OCI-LY1 (cell line): ENCODE results near the gene ZNF536.
"Not testable (repeated sequence)": the region's sequence is repeated elsewhere in the genome, so short reads cannot be mapped to it uniquely, and the experiment has no call there.

ENCODE experiments used
- CTCF ChIP-seq: fragments of 200-600 bp; sonication (generic), shearing (Covaris generic); IDR thresholded peaks from 2 replicates; pipeline ENCODE4 v1.5.1; 2017; ENCODE audit warnings: mild to moderate bottlenecking, antibody characterized with exemption, low read length, moderate library complexity, mixed read lengths
- EZH2 ChIP-seq: fragments of 200-600 bp; sonication (generic), shearing (Covaris generic); IDR thresholded peaks from 2 replicates; pipeline ENCODE4 v1.8.0; 2017; ENCODE audit warnings: borderline replicate concordance, mixed run types, mild to moderate bottlenecking, antibody characterized with exemption, low read length, moderate library complexity, mixed read lengths

- not testable (repeated sequence) for TF ChIP-seq CTCF, EZH2
These were observed 125.9 kb downstream of the ZNF536 start for GRCh38 chr19:30498085-30498484.
